Loucy (cell line): ENCODE measurements around the gene NUAK1.

Experiments
- H2AFZ ChIP-seq: fragments of 200-600 bp; sonication (generic); 2 replicates; pipeline ENCODE4 v1.6.0; 2016; ENCODE audit warnings: antibody characterized with exemption, mild to moderate bottlenecking, low read length, moderate library complexity
- H3F3A ChIP-seq: fragments of 200-600 bp; 2 replicates; pipeline ENCODE4 v1.6.0; 2016; ENCODE audit warnings: antibody characterized with exemption, low read depth, mild to moderate bottlenecking
- H3K27me3 ChIP-seq: fragments of 200-600 bp; sonication (generic); 2 replicates; pipeline ENCODE4 v1.6.1; 2014; ENCODE audit warnings: low read length, mild to moderate bottlenecking; ENCODE audit not compliant: insufficient read depth, poor library complexity, severe bottlenecking
- H3K36me3 ChIP-seq: fragments of 200-600 bp; sonication (generic); 2 replicates; pipeline ENCODE4 v1.6.1; 2016; ENCODE audit warnings: low read length; ENCODE audit not compliant: insufficient read depth
- H3K4me1 ChIP-seq: fragments of 200-600 bp; sonication (generic); 2 replicates; pipeline ENCODE4 v1.5.1; 2014; ENCODE audit warnings: low read length, mild to moderate bottlenecking; ENCODE audit not compliant: insufficient read depth, poor library complexity, severe bottlenecking
- H3K4me2 ChIP-seq: fragments of 200-600 bp; sonication (generic); 2 replicates; pipeline ENCODE4 v1.6.0; 2014; ENCODE audit warnings: antibody characterized with exemption, low read length, low read depth, mild to moderate bottlenecking; ENCODE audit not compliant: poor library complexity, severe bottlenecking
- H3K4me3 ChIP-seq: fragments of 200-600 bp; sonication (generic); 2 replicates; pipeline ENCODE4 v1.5.1; 2014; ENCODE audit warnings: low read length, mild to moderate bottlenecking, mixed read lengths; ENCODE audit not compliant: poor library complexity, severe bottlenecking
- H3K79me2 ChIP-seq: fragments of 200-600 bp; sonication (generic); 2 replicates; pipeline ENCODE4 v1.6.1; 2014; ENCODE audit warnings: low read length; ENCODE audit not compliant: insufficient read depth
- H3K9ac ChIP-seq: fragments of 200-600 bp; sonication (generic); 2 replicates; pipeline ENCODE4 v1.6.0; 2014; ENCODE audit warnings: mild to moderate bottlenecking, low read depth, low read length, moderate library complexity; ENCODE audit not compliant: poor library complexity, severe bottlenecking
- H3K9me2 ChIP-seq: fragments of 200-600 bp; sonication (generic); replicated peaks from 2 replicates; pipeline ENCODE4 v1.6.1; 2016; ENCODE audit warnings: low read depth, low read length, mixed read lengths
- H3K9me3 ChIP-seq: fragments of 200-600 bp; sonication (generic); 2 replicates; pipeline ENCODE4 v1.6.1; 2014; ENCODE audit warnings: mild to moderate bottlenecking, antibody characterized with exemption, low read length, low read depth; ENCODE audit not compliant: insufficient read depth
- H4K20me1 ChIP-seq: fragments of 200-600 bp; sonication (generic); 2 replicates; pipeline ENCODE4 v1.6.0; 2014; ENCODE audit warnings: antibody characterized with exemption, low read length, mild to moderate bottlenecking; ENCODE audit not compliant: insufficient read depth, poor library complexity, severe bottlenecking
- CTCF ChIP-seq: fragments of 200-600 bp; sonication (generic); conservative IDR thresholded peaks from 2 replicates; pipeline ENCODE4 v1.5.1; 2014; ENCODE audit warnings: mild to moderate bottlenecking, antibody characterized with exemption, low read length
- EZH2phosphoT487 ChIP-seq: fragments of 200-600 bp; IDR thresholded peaks from 2 replicates; pipeline ENCODE4 v1.6.1; 2018; ENCODE audit warnings: antibody characterized with exemption, mild to moderate bottlenecking, moderate library complexity, borderline replicate concordance

The NUAK1 gene

DNA sequence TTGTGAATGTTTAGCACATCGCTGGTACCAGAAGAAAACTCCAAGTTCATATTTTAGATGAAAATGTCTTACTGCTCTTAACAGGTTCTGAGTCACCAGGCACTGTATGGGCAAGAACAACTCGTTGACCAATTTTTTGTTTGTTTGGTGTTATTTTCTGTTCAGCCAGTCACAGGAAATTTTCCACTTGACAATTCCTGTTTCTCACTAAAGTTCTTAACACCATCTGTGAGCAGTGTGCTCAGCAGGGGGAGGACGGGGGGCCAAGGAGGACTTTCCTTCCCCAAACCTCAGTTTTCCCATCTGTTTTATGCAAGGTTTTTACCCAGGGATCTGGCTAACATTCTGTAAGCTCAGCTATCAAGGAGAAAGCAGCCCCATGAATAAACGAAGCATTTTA, 3.0 kb downstream of the NUAK1 start:
- Histone ChIP-seq H3K4me1 (no peaks in the 10 kb centered on the region), H3K4me3 (no peak overlapping the region), H3K79me2 (no peaks in the 10 kb centered on the region), H4K20me1 (no peaks in the 10 kb centered on the region), H2AFZ (peak overlapping the region; percentile 50; the same call in 1 of the 2 replicates), H3K9ac (no peak overlapping the region), H3K27me3 (no peaks in the 10 kb centered on the region), H3K9me2 (no peaks in the 10 kb centered on the region), H3F3A (no peaks in the 10 kb centered on the region), H3K4me2 (peak overlapping the region; percentile 14), H3K36me3 (no peaks in the 10 kb centered on the region), H3K9me3 (no peaks in the 10 kb centered on the region)
- TF ChIP-seq CTCF (no peak), EZH2phosphoT487 (no peak)

GRCh38 chr12:106135075-106135474, 3.7 kb downstream of the NUAK1 start:
- H3F3A ChIP-seq = no peaks in the 10 kb centered on the region
- no peak overlapping the region for H3K9ac ChIP-seq
- no peak for TF ChIP-seq EZH2phosphoT487
- no peak for TF ChIP-seq CTCF
- H3K9me2 ChIP-seq = no peaks in the 10 kb centered on the region
- no peak overlapping the region for H3K4me3 ChIP-seq
- H3K36me3 ChIP-seq = no peaks in the 10 kb centered on the region
- H2AFZ ChIP-seq = no peak overlapping the region
- H3K4me1 ChIP-seq = no peaks in the 10 kb centered on the region
- H4K20me1 ChIP-seq = no peaks in the 10 kb centered on the region
- H3K79me2 ChIP-seq = no peaks in the 10 kb centered on the region
- no peak overlapping the region for H3K4me2 ChIP-seq
- H3K9me3 ChIP-seq = no peaks in the 10 kb centered on the region
- H3K27me3 ChIP-seq = no peaks in the 10 kb centered on the region

DNA sequence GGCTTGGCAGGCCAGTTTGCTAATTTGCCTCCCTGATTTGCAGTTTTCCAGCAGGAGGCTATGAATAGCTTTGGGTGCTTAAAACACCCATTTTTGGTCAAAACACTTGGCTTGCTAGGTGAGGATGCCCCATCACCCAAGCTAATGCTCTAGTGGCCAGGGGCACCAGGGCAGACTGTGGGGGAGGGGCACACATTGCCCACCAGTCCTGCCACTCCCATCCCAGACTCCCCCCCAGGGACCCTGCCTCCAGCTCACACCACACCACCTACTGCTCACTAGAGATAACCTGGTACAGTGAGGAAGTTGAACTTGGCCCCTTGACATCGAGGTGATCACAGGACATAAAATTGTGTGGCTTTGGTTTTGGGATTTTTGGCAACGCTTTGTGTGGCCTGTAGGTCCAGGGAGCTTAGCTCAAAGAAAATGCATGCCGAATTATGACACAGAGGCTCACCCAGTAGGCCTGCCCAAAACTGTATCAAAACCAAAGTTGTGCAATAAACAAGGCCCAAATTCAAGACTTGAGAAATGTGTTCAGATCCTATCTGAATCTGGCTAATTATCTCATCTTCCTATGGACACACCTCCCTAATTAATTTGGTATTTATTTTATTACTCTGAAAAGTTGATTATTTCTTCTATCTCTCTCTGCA, 4.3 kb downstream of the NUAK1 start:
- TF ChIP-seq EZH2phosphoT487 = no peak
- TF ChIP-seq CTCF = no peak
- Histone ChIP-seq H3K9ac (no peak overlapping the region), H4K20me1 (no peaks in the 10 kb centered on the region), H3K36me3 (no peaks in the 10 kb centered on the region), H3K79me2 (no peaks in the 10 kb centered on the region), H3K4me1 (no peaks in the 10 kb centered on the region), H2AFZ (no peak overlapping the region), H3K4me2 (no peak overlapping the region), H3F3A (no peaks in the 10 kb centered on the region), H3K9me3 (no peaks in the 10 kb centered on the region), H3K9me2 (no peaks in the 10 kb centered on the region), H3K27me3 (no peaks in the 10 kb centered on the region), H3K4me3 (no peak overlapping the region)
